CD8-positive, alpha-beta memory T cell (primary cell): ENCODE results near the gene AQR. TPM values are rescaled to one million over a fixed set of nuclear protein-coding genes. Genes with fewer than 3 reads are reported as not detected.
A peak's percentile ranks its signal among the peaks of the same experiment; 100 is the strongest.

Source experiments
- CTCF ChIA-PET: fragments of 350-600 bp; sonication (Branson Sonifier 250); formaldehyde crosslinking; loops from one replicate; lab custom pipeline; 2021; ENCODE audit warnings: antibody characterized with exemption; lab: Charles Lee
- POLR2A ChIA-PET: fragments of 350-600 bp; sonication (Branson Sonifier 250); formaldehyde crosslinking; loops from one replicate; lab custom pipeline; 2021; ENCODE audit warnings: antibody characterized with exemption; lab: Charles Lee
- DNase-seq, 5 donors: peaks; one replicate each; pipeline versions ENCODE4 v3.0.0 to v3.0.0-alpha.2; 2020 to 2022; ENCODE audit warnings: mixed read lengths in 1 of 5
- H3K27ac ChIP-seq: one replicate; pipeline ENCODE4 v1.7.0; 2013; ENCODE audit warnings: low read depth, mild to moderate bottlenecking, low read length, moderate library complexity
- H3K27me3 ChIP-seq: 2 replicates; pipeline ENCODE4 v1.7.0; 2013; ENCODE audit warnings: low read length, mild to moderate bottlenecking; ENCODE audit not compliant: insufficient read depth, poor library complexity, severe bottlenecking
- H3K36me3 ChIP-seq: 2 replicates; pipeline ENCODE4 v1.7.0; 2013; ENCODE audit warnings: mild to moderate bottlenecking, low read length, moderate library complexity; ENCODE audit not compliant: insufficient read depth
- H3K4me1 ChIP-seq: 2 replicates; pipeline ENCODE4 v1.7.0; 2013; ENCODE audit warnings: mild to moderate bottlenecking, low read length, moderate library complexity; ENCODE audit not compliant: insufficient read depth
- H3K4me3 ChIP-seq: 2 replicates; pipeline ENCODE4 v1.7.0; 2013; ENCODE audit warnings: mild to moderate bottlenecking, low read length
- H3K9me3 ChIP-seq: 2 replicates; pipeline ENCODE4 v1.7.0; 2013; ENCODE audit warnings: mild to moderate bottlenecking, low read length
- H3K27ac Mint-ChIP-seq, 8 donors: one replicate each; pipeline ENCODE4 v1.8.0; 2020 to 2021; ENCODE audit warnings: mixed read lengths in 8 of 8, mild to moderate bottlenecking in 6 of 8, inconsistent platforms in 3 of 8, moderate library complexity in 3 of 8
- H3K27me3 Mint-ChIP-seq, 2 donors: one replicate each; pipeline ENCODE4 v1.8.0; 2020 to 2021; ENCODE audit warnings: mixed read lengths in 2 of 2, mild to moderate bottlenecking in 1 of 2, moderate library complexity in 1 of 2
- H3K36me3 Mint-ChIP-seq, 3 donors: one replicate each; pipeline ENCODE4 v1.8.0; 2020 to 2021; ENCODE audit warnings: mixed read lengths in 3 of 3, inconsistent platforms in 1 of 3, mild to moderate bottlenecking in 1 of 3
- H3K4me1 Mint-ChIP-seq, 3 donors: one replicate each; pipeline ENCODE4 v1.8.0; 2020 to 2021; ENCODE audit warnings: mixed read lengths in 3 of 3, inconsistent platforms in 1 of 3, mild to moderate bottlenecking in 1 of 3
- H3K4me3 Mint-ChIP-seq, 7 donors: one replicate each; pipeline ENCODE4 v1.8.0; 2020 to 2021; ENCODE audit warnings: mixed read lengths in 7 of 7, mild to moderate bottlenecking in 6 of 7, moderate library complexity in 4 of 7, inconsistent platforms in 2 of 7
- H3K9me3 Mint-ChIP-seq, 5 donors: one replicate each; pipeline ENCODE4 v1.8.0; 2020 to 2022; ENCODE audit warnings: mixed read lengths in 5 of 5, mild to moderate bottlenecking in 3 of 5, moderate library complexity in 2 of 5, inconsistent platforms in 1 of 5
- polyA plus RNA-seq: library from polyadenylated mRNA; unstranded; fragments of 300-500 nt; fragmentation: Illumina TruSeq; gene quantifications from one replicate; pipeline ENCODE4 v1.2.3, GENCODE V29; 2021
- total RNA-seq, 2 experiments: library from RNA; stranded (reverse); gene quantifications; one replicate each; pipeline ENCODE4 v1.2.3, GENCODE V29; 2021

The AQR gene
- total RNA-seq = 10 to 100 TPM; 41.7 to 46.0 TPM
- polyA plus RNA-seq = 14.8 TPM

GRCh38 chr15:34969340-34970097 lies at the start of gene AQR:
AQR (minus strand) TSS chr15:34969742; CDS start chr15:34969613, 129 bp downstream.
- Histone ChIP-seq H3K27me3 (no peaks in the 10 kb centered on the region), H3K4me1 (peaks cover 25% of the 10 kb centered on the region), H3K9me3 (no peaks in the 10 kb centered on the region), H3K4me3 (peak within 1 kb of the TSS; percentile 96), H3K36me3 (peaks cover 3% of the 10 kb centered on the region), H3K27ac (peak within 1 kb of the TSS; percentile 88)
- Mint-ChIP-seq H3K27me3 (no peaks in the 10 kb centered on the region), H3K36me3 (peaks cover 0 to 27% (median 5%) of the 10 kb centered on the region in 3 donors), H3K9me3 (no peaks in the 10 kb centered on the region), H3K27ac (peak within 1 kb of the TSS; percentile 83 to 99 (median 96)), H3K4me3 (peak within 1 kb of the TSS; percentile 97 to 100 (median 99)), H3K4me1 (peaks cover 46 to 55% (median 54%) of the 10 kb centered on the region in 3 donors)
- CTCF ChIA-PET = interaction anchor here (0.6 to 2.4 kb wide), 11 partner anchors 12 to 760 kb away, joined by 3 to 77 read pairs (median 3); partner anchors contain the start of gene ZNF770
- POLR2A ChIA-PET = interaction anchor here (0.5 to 3.3 kb wide), 3 partner anchors 15 to 30 kb away, joined by 3 to 71 read pairs (median 3); partner anchors contain the start of gene ZNF770
- DNase-seq = peak; percentile 86 to 94 (median 89)

- H3K27ac Mint-ChIP-seq = no peak overlapping the region
- peaks cover 0 to 2% (median 0%) of the 10 kb centered on the region in 3 donors for H3K4me1 Mint-ChIP-seq
- no peaks in the 10 kb centered on the region for H3K36me3 Mint-ChIP-seq
- Histone ChIP-seq H3K27me3 (no peaks in the 10 kb centered on the region), H3K36me3 (no peaks in the 10 kb centered on the region), H3K9me3 (no peaks in the 10 kb centered on the region), H3K4me3 (no peak overlapping the region), H3K27ac (no peak overlapping the region), H3K4me1 (no peaks in the 10 kb centered on the region)
- H3K9me3 Mint-ChIP-seq = no peaks in the 10 kb centered on the region
- peaks cover 2 to 5% of the 10 kb centered on the region in 2 donors for H3K27me3 Mint-ChIP-seq
- ChIA-PET POLR2A (no interaction called here), CTCF (no interaction called here)
- H3K4me3 Mint-ChIP-seq = no peak overlapping the region
- DNase-seq = no peak
Measured at GRCh38 chr15:35014241-35014640, 44.7 kb upstream of the AQR start.

- no peaks in the 10 kb centered on the region for H3K36me3 ChIP-seq
- CTCF ChIA-PET = no interaction called here
- H3K27me3 ChIP-seq = no peaks in the 10 kb centered on the region
Measured at GRCh38 chr15:35013370-35013769, 43.8 kb upstream of the AQR start.

GRCh38 chr15:35007397-35007796 lies 37.9 kb upstream of the AQR start:
- no peak overlapping the region for H3K27ac ChIP-seq
- H3K9me3 ChIP-seq = no peaks in the 10 kb centered on the region
- no peaks in the 10 kb centered on the region for H3K4me1 ChIP-seq
- Mint-ChIP-seq H3K36me3 (no peaks in the 10 kb centered on the region), H3K4me1 (no peaks in the 10 kb centered on the region), H3K27me3 (peaks cover 2 to 5% of the 10 kb centered on the region in 2 donors), H3K4me3 (no peak overlapping the region), H3K9me3 (no peaks in the 10 kb centered on the region), H3K27ac (no peak overlapping the region)
- no peaks in the 10 kb centered on the region for H3K36me3 ChIP-seq
- no peak overlapping the region for H3K4me3 ChIP-seq
- ChIA-PET CTCF (no interaction called here), POLR2A (no interaction called here)
- no peak for DNase-seq
- no peaks in the 10 kb centered on the region for H3K27me3 ChIP-seq

More at GRCh38 chr15:35013370-35013769, 43.8 kb upstream of the AQR start:
- POLR2A ChIA-PET = no interaction called here
- Histone ChIP-seq H3K27ac (no peak overlapping the region), H3K4me1 (no peaks in the 10 kb centered on the region), H3K4me3 (no peak overlapping the region), H3K9me3 (no peaks in the 10 kb centered on the region)
- Mint-ChIP-seq H3K4me3 (no peak overlapping the region), H3K27me3 (peaks cover 2 to 5% of the 10 kb centered on the region in 2 donors), H3K4me1 (no peaks in the 10 kb centered on the region), H3K27ac (no peak overlapping the region), H3K9me3 (no peaks in the 10 kb centered on the region), H3K36me3 (no peaks in the 10 kb centered on the region)
- DNase-seq = no peak

- no peaks in the 10 kb centered on the region for H3K27me3 ChIP-seq
- no peak for DNase-seq
- no peaks in the 10 kb centered on the region for H3K36me3 ChIP-seq
- POLR2A ChIA-PET = no interaction called here
- H3K27ac Mint-ChIP-seq = peak overlapping the region in 2 of 8 donors; percentile 43 to 82
- H3K9me3 Mint-ChIP-seq = no peaks in the 10 kb centered on the region
- H3K36me3 Mint-ChIP-seq = no peaks in the 10 kb centered on the region
- no peaks in the 10 kb centered on the region for H3K4me1 ChIP-seq
- no peak overlapping the region for H3K4me3 Mint-ChIP-seq
- H3K4me1 Mint-ChIP-seq = no peaks in the 10 kb centered on the region
- CTCF ChIA-PET = no interaction called here
- H3K27me3 Mint-ChIP-seq = peaks cover 0 to 5% of the 10 kb centered on the region in 2 donors
- H3K27ac ChIP-seq = no peak overlapping the region
- no peak overlapping the region for H3K4me3 ChIP-seq
- no peaks in the 10 kb centered on the region for H3K9me3 ChIP-seq
Measured at GRCh38 chr15:35005933-35006332, 36.4 kb upstream of the AQR start.

- Mint-ChIP-seq H3K36me3 (no peaks in the 10 kb centered on the region), H3K4me1 (no peaks in the 10 kb centered on the region), H3K4me3 (no peak overlapping the region), H3K9me3 (no peaks in the 10 kb centered on the region), H3K27me3 (peaks cover 3 to 6% of the 10 kb centered on the region in 2 donors), H3K27ac (no peak overlapping the region)
- CTCF ChIA-PET = no interaction called here
- no peaks in the 10 kb centered on the region for H3K36me3 ChIP-seq
- no peak overlapping the region for H3K27ac ChIP-seq
- DNase-seq = no peak
- POLR2A ChIA-PET = no interaction called here
- H3K4me3 ChIP-seq = no peak overlapping the region
- no peaks in the 10 kb centered on the region for H3K27me3 ChIP-seq
- no peaks in the 10 kb centered on the region for H3K9me3 ChIP-seq
- no peaks in the 10 kb centered on the region for H3K4me1 ChIP-seq
Measured at GRCh38 chr15:35003928-35004327, 34.4 kb upstream of the AQR start.

GRCh38 chr15:35000511-35000910 lies 31.0 kb upstream of the AQR start:
- DNase-seq = no peak
- H3K36me3 Mint-ChIP-seq = no peaks in the 10 kb centered on the region
- no peak overlapping the region for H3K27ac Mint-ChIP-seq
- H3K4me3 ChIP-seq = no peak overlapping the region
- no peak overlapping the region for H3K27ac ChIP-seq
- no peaks in the 10 kb centered on the region for H3K36me3 ChIP-seq
- H3K4me3 Mint-ChIP-seq = no peak overlapping the region
- ChIA-PET POLR2A (no interaction called here), CTCF (interaction anchor here (0.7 kb wide), 1 partner anchor 31 kb away, joined by 3 read pairs; the partner anchor contains the start of gene AQR)
- H3K9me3 ChIP-seq = no peaks in the 10 kb centered on the region
- no peaks in the 10 kb centered on the region for H3K4me1 Mint-ChIP-seq
- no peaks in the 10 kb centered on the region for H3K9me3 Mint-ChIP-seq
- no peaks in the 10 kb centered on the region for H3K4me1 ChIP-seq
- peaks cover 3 to 20% of the 10 kb centered on the region in 2 donors for H3K27me3 Mint-ChIP-seq
- no peaks in the 10 kb centered on the region for H3K27me3 ChIP-seq

GRCh38 chr15:34999906-35000305 lies 30.4 kb upstream of the AQR start:
- Mint-ChIP-seq H3K4me1 (no peaks in the 10 kb centered on the region), H3K4me3 (no peak overlapping the region), H3K36me3 (no peaks in the 10 kb centered on the region), H3K27ac (peak overlapping the region in 1 of 8 donors; percentile 55), H3K9me3 (no peaks in the 10 kb centered on the region), H3K27me3 (peaks cover 3 to 24% of the 10 kb centered on the region in 2 donors)
- ChIA-PET CTCF (interaction anchor here (0.7 kb wide), 1 partner anchor 31 kb away, joined by 3 read pairs; the partner anchor contains the start of gene AQR), POLR2A (interaction anchor here (0.5 kb wide), 1 partner anchor 970 kb away, joined by 3 read pairs; no protein-coding TSS in a partner anchor)
- H3K27ac ChIP-seq = no peak overlapping the region
- no peaks in the 10 kb centered on the region for H3K9me3 ChIP-seq
- no peaks in the 10 kb centered on the region for H3K27me3 ChIP-seq
- no peak for DNase-seq
- H3K36me3 ChIP-seq = no peaks in the 10 kb centered on the region
- H3K4me3 ChIP-seq = no peak overlapping the region
- no peaks in the 10 kb centered on the region for H3K4me1 ChIP-seq
